Left lung (tissue), 10 donors: Measurements from ENCODE around the gene DGKQ. TPM values are rescaled to one million over a fixed set of nuclear protein-coding genes. Genes with fewer than 3 reads are reported as not detected.

Experiments used
- ATAC-seq: fragments of 200-7000 bp; cut with Tn5 transposase; one replicate; pipeline ENCODE4 v1.9.1; 2020; ENCODE audit warnings: moderate library complexity
- DNase-seq, 4 donors: peaks; one replicate each; pipeline ENCODE4 v3.0.0-alpha.2; 2013 to 2020
- H3K27ac ChIP-seq, 2 donors: fragments of 200-600 bp; sonication (generic) in 1 of 2; one replicate each; pipeline versions ENCODE4 v1.5.0 to v1.8.0; 2020 to 2021
- H3K27me3 ChIP-seq, 2 donors: fragments of 200-600 bp; sonication (generic) in 1 of 2; one replicate each; pipeline versions ENCODE4 v1.5.0 to v1.8.0; 2020 to 2021
- H3K36me3 ChIP-seq, 2 donors: fragments of 200-600 bp; sonication (generic) in 1 of 2; one replicate each; pipeline versions ENCODE4 v1.5.0 to v1.8.0; 2020 to 2021
- H3K4me1 ChIP-seq, 2 donors: fragments of 200-600 bp; one replicate each; pipeline ENCODE4 v1.8.0; 2021
- H3K4me3 ChIP-seq, 2 donors: fragments of 200-600 bp; sonication (generic) in 1 of 2; one replicate each; pipeline versions ENCODE4 v1.5.0 to v1.8.0; 2020 to 2021; ENCODE audit warnings: mild to moderate bottlenecking in 1 of 2
- H3K9me3 ChIP-seq, 2 donors: fragments of 200-600 bp; sonication (generic) in 1 of 2; one replicate each; pipeline versions ENCODE4 v1.5.0 to v1.8.0; 2020 to 2021
- intact Hi-C, 2 donors: fragments of 100-400 bp; cut with DNase I; formaldehyde crosslinking; loops; one replicate each; pipeline versions ENCODE4 v1.11.2 to v1.14.2; 2022
- polyA plus RNA-seq, 6 donors: library from polyadenylated mRNA; unstranded; fragments of 120-200 nt; gene quantifications; one replicate each; pipeline ENCODE4 v1.2.1, GENCODE V29; 2013; ENCODE audit not compliant: insufficient read length in 6 of 6
- total RNA-seq, 2 donors: library from RNA; stranded (reverse); fragmentation: NEBNext Ultra II Directional; extraction: Animal tissue kit (Norgen Biotek cat#: 25700); gene quantifications; one replicate each; pipeline ENCODE4 v1.2.1, GENCODE V29; 2021
- TF ChIP-seq, protein P1 (sequence below), 2 donors: fragments of 200-600 bp; sonication (generic) in 1 of 2; IDR thresholded peaks; one replicate each; pipeline versions ENCODE4 v1.5.0 to v1.8.0; 2021; ENCODE audit warnings: antibody characterized with exemption in 2 of 2
- donor health status: DM: no; HTN: yes; CAD: no.
- donor health status: DM: no; HTN: no; CAD: no.

DGKQ gene
- total and polyA plus RNA-seq, 8 donors: 5.0 to 19.8 (median 6.7) TPM

DNA sequence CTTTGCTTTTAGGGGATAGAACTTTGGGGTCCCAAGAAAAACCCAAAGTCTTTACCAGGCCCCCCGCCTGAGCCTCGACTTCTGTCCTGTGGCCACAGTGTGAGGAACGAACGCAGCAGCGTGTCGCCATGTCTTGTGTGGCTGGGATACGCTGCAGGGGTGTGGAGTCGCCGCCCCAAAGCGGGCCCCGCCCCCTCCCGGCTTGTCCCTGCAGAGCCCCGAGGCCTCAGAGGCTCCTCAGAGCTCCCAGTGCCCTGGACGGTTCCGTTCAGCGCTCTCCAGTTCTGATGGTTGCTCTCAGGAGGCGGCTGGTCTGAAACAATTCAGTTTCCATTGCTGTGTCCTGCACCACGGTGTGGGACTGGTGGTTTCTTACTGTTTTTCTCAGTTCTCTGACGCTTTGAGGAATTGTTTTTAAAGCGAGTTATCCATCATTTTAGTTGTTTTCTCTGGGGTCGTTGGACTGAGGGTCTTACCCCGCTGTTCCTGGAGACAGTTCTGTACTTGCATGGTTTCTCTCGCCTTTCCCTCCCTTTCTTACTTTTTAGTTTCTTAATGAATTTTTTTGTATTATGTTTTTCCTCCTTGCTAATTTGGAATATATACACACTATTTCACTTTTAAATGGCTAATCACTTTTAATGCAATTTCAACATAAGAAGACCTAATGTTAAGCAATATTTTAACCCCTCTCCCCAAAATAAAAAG lies 11.9 kb upstream of the DGKQ start:
- DNase-seq: peak in 3 of 4 donors; percentile 52 to 96 (median 84)
- Histone ChIP-seq H3K27me3 (no peaks in the 10 kb centered on the region), H3K27ac (no peak overlapping the region), H3K9me3 (no peaks in the 10 kb centered on the region), H3K4me1 (peaks cover 12 to 38% of the 10 kb centered on the region in 2 donors), H3K36me3 (peaks cover 0 to 13% of the 10 kb centered on the region in 2 donors), H3K4me3 (peak overlapping the region; percentile 6 to 10)
- TF ChIP-seq, protein P1, sequence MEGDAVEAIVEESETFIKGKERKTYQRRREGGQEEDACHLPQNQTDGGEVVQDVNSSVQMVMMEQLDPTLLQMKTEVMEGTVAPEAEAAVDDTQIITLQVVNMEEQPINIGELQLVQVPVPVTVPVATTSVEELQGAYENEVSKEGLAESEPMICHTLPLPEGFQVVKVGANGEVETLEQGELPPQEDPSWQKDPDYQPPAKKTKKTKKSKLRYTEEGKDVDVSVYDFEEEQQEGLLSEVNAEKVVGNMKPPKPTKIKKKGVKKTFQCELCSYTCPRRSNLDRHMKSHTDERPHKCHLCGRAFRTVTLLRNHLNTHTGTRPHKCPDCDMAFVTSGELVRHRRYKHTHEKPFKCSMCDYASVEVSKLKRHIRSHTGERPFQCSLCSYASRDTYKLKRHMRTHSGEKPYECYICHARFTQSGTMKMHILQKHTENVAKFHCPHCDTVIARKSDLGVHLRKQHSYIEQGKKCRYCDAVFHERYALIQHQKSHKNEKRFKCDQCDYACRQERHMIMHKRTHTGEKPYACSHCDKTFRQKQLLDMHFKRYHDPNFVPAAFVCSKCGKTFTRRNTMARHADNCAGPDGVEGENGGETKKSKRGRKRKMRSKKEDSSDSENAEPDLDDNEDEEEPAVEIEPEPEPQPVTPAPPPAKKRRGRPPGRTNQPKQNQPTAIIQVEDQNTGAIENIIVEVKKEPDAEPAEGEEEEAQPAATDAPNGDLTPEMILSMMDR (IDR thresholded peaks at IDR 0.05): no peak
- ATAC-seq: peak; percentile 78
- intact Hi-C loops: no loop called here

DNA sequence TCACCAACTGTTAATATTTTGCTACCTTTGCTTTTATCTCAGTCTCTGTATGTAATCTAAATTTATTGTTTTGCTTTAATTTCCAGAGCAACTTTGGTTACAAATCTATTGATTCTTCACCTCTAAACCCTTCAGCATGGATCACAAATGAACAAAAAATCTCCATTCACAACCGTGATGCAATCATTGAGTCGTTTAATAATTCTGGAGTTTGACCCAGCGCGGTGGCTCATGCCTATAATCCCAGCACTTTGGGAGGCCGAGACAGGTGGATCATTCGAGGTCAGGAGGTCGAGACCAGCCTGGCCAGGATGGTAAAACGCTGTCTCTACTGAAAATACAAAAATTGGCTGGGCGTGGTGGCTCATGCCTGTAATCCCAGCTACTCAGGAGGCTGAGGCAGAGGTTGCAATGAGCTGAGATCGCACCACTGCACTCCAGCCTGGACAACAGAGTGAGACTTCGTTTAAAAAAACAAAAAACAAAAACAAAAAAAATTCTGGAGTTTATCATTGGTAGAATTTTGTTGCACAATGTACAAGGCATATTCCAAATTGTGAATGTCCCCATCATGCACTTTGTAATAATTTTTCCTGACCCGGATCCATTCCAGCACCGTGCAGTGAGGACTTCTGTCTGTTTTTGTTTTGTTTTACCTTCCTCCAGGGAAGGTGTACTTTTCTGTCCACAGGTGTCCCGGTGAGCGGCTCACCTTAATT lies 11.1 kb upstream of the DGKQ start:
- no peaks in the 10 kb centered on the region for H3K9me3 ChIP-seq
- no peak overlapping the region for H3K27ac ChIP-seq
- intact Hi-C loops: no loop called here
- TF ChIP-seq, protein P1 (IDR thresholded peaks at IDR 0.05): no peak
- peaks cover 0 to 5% of the 10 kb centered on the region in 2 donors for H3K36me3 ChIP-seq
- no peaks in the 10 kb centered on the region for H3K27me3 ChIP-seq
- DNase-seq (peak in 1 of 4 donors; percentile 2), ATAC-seq (no peak)
- peak overlapping the region; percentile 6 to 10 for H3K4me3 ChIP-seq
- peaks cover 12 to 44% of the 10 kb centered on the region in 2 donors for H3K4me1 ChIP-seq

DNA sequence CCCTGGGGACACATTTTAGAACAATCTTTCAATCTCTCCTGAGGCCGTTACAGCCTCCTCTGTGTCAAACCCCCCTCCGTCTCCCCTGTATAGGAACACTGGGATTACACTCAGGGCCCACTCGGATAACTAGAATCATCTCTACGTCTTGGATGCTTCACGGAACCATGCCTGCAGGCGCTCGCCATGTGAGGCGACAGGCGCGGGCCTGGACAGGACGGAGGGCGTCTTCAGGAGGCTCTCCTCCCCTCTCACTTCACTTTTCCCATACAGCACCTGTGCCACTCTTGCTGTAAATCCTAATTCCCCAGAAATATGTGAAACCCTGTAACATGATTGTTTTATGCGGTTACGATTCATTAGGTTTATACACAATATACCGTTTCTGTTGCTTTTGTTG lies 9.4 kb upstream of the DGKQ start:
- H3K4me1 ChIP-seq: peaks cover 12 to 51% of the 10 kb centered on the region in 2 donors
- DNase-seq (peak in 1 of 4 donors; percentile 29), ATAC-seq (no peak)
- H3K27ac ChIP-seq: no peak overlapping the region
- H3K9me3 ChIP-seq: no peaks in the 10 kb centered on the region
- no peak overlapping the region for H3K4me3 ChIP-seq
- intact Hi-C loops: no loop called here
- TF ChIP-seq, protein P1 (IDR thresholded peaks at IDR 0.05): no peak
- no peaks in the 10 kb centered on the region for H3K36me3 ChIP-seq
- H3K27me3 ChIP-seq: no peaks in the 10 kb centered on the region

DNA sequence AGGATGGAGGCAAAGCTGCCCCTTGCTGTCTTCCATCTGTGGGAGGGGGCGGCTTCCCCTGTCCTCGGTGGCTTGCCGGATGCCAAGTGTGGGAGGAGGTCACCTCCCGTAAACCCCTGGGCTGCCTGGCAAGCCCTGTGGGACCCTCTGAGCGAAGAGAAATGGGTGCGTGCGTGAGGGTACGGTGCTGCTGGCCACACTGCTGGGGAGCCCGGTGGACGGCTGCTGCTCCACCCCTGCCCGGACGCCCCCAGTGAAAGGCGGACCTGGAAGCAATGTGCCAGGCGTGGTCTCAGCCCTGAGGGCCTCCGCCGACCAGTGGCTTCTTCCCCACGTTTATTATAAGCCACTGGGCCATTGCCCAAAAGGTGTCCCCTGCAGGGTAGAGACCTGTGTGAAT lies 8.9 kb upstream of the DGKQ start:
- DNase-seq (peak in 1 of 4 donors; percentile 45), ATAC-seq (no peak)
- Histone ChIP-seq H3K4me1 (peaks cover 8 to 46% of the 10 kb centered on the region in 2 donors), H3K4me3 (no peak overlapping the region), H3K36me3 (no peaks in the 10 kb centered on the region), H3K27ac (no peak overlapping the region), H3K27me3 (no peaks in the 10 kb centered on the region), H3K9me3 (no peaks in the 10 kb centered on the region)
- TF ChIP-seq, protein P1 (IDR thresholded peaks at IDR 0.05): no peak
- intact Hi-C loops: no loop called here
